ENCODE data around the gene P2RY8.
"Not testable (repeated sequence)": the region's sequence is repeated elsewhere in the genome, so short reads cannot be mapped to it uniquely, and the experiment has no call there.

The P2RY8 gene

GRCh38 chrX:1576201-1576992 lies 39.4 kb upstream of the P2RY8 start (continued):
- TF ChIP-seq ZBTB10 (tag by site-specific recombination; IDR thresholded peaks at IDR 0.05) (no peak), SP3 (tag by site-specific recombination; IDR thresholded peaks at IDR 0.05) (no peak), EGR2 (tag by site-specific recombination; IDR thresholded peaks at IDR 0.05; ENCODE audit: low read depth) (no peak)

GRCh38 chrX:1574181-1574580 lies 37.2 kb upstream of the P2RY8 start:
- CTCF ChIA-PET; H3K9me3 ChIP-seq (ENCODE audit: control insufficient read depth, insufficient read depth, low read depth, low read length); H3K27ac ChIP-seq (ENCODE audit: extremely low read depth, low read depth, low read length); H3K36me3 ChIP-seq (ENCODE audit: control insufficient read depth in 2 of 2, insufficient read depth in 1 of 2, low read length in 2 of 2); POLR2A ChIA-PET; H3K4me1 ChIP-seq (ENCODE audit: control insufficient read depth, insufficient read depth, low read length); H3K4me3 ChIP-seq (ENCODE audit: low read depth, low read length): not testable (repeated sequence)

- peak; percentile 43; the same call in 1 of the 2 replicates for TF ChIP-seq EGR2 (tag by site-specific recombination; IDR thresholded peaks at IDR 0.05; ENCODE audit: low read depth)
- TF ChIP-seq ZNF645 (tag by site-specific recombination; IDR thresholded peaks at IDR 0.05), result no peak
- no peak for TF ChIP-seq ZNF354C (tag by site-specific recombination; IDR thresholded peaks at IDR 0.05; ENCODE audit: borderline replicate concordance, low read depth)
- no peak for TF ChIP-seq ZNF624 (tag by site-specific recombination; IDR thresholded peaks at IDR 0.05)
- TF ChIP-seq GLI4 (tag by site-specific recombination; IDR thresholded peaks at IDR 0.05), result no peak
- peak; percentile 23; the same call in 1 of the 2 replicates for TF ChIP-seq ZFHX2 (tag by site-specific recombination; conservative IDR thresholded peaks at IDR 0.05)
- no peak for TF ChIP-seq PRDM10 (tag by site-specific recombination; IDR thresholded peaks at IDR 0.05)
- TF ChIP-seq PRDM6 (tag by site-specific recombination; IDR thresholded peaks at IDR 0.05), result peak; percentile 84
- TF ChIP-seq ZNF670 (tag by site-specific recombination; IDR thresholded peaks at IDR 0.05; ENCODE audit: low read depth), result no peak
- TF ChIP-seq ZNF677 (tag by site-specific recombination; IDR thresholded peaks at IDR 0.05), result no peak
- Histone ChIP-seq H3K9me3 (ENCODE audit: control insufficient read depth, insufficient read depth, low read depth, low read length) (no peaks in the 10 kb centered on the region; the same call in 1 of the 2 replicates), H3K4me1 (ENCODE audit: control insufficient read depth, insufficient read depth, low read length) (peaks cover 3% of the 10 kb centered on the region; the same call in 1 of the 2 replicates), H3K36me3 (ENCODE audit: control insufficient read depth in 2 of 2, insufficient read depth in 1 of 2, low read length in 2 of 2) (no peaks in the 10 kb centered on the region), H3K4me3 (ENCODE audit: low read depth, low read length) (no peak overlapping the region), H3K27ac (ENCODE audit: extremely low read depth, low read depth, low read length) (no peak overlapping the region)
- ChIA-PET CTCF (no interaction called here), POLR2A (no interaction called here)
Observed at GRCh38 chrX:1564750-1565683, 28.0 kb upstream of the P2RY8 start.

Data from HEK293 (cell line).